ENCODE measurements around the gene ISOC1.

The ISOC1 gene

DNA sequence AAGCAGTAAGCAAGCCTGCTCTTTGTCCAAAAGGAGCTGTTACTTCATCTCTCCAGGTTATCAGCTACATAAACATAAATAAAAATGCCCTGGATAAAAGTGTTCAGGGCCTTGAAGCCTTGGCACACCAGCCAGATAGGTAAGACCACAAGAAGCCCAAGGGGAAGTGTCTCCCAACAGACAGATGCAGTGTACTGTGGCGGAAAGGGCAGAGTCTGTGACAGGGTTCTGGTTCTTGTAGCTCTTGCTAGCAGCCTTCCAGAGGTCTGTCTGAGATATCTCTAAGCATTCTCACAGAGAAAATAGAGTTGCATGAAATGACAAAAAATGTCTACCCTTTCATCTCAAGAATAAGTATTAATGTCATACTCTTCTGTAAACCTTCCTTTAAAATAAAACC lies 30.1 kb downstream of the ISOC1 start:
- DNase-seq (ENCODE audit: low read depth in 2 of 2, low spot score in 1 of 2) = no peak

DNA sequence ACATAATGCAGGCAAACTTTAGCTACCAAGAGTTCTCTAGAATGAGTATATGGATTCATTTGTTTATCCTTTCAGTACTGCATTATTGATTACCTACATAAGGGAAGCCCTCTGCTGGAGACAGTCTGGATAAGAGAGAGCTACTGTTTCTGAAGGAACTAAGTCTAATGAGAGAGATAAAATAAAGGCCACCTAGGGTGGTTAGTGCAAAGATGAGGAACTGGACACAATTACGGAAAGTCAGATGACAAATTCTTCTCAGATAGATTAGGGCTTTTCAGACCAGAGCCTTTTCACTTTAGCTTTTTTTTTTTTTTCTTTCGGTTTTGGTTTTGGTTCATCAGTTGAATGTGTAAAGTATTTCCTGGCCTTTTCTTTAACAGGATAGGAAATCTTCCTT lies 31.3 kb downstream of the ISOC1 start:
- no peak for DNase-seq (ENCODE audit: low read depth in 2 of 2, low spot score in 1 of 2)

- no peak for DNase-seq (ENCODE audit: low read depth in 2 of 2, low spot score in 1 of 2)
Measured at GRCh38 chr5:129133553-129133952, 39.0 kb downstream of the ISOC1 start.

- DNase-seq (ENCODE audit: low read depth in 2 of 2, low spot score in 1 of 2) = no peak
Measured at GRCh38 chr5:129135633-129136032, 41.1 kb downstream of the ISOC1 start.

GRCh38 chr5:129137637-129138036 lies 43.1 kb downstream of the ISOC1 start:
- no peak for DNase-seq (ENCODE audit: low read depth in 2 of 2, low spot score in 1 of 2)

GRCh38 chr5:129141078-129141477 lies 46.5 kb downstream of the ISOC1 start:
- DNase-seq (ENCODE audit: low read depth in 2 of 2, low spot score in 1 of 2) = no peak

GRCh38 chr5:129141696-129142095 lies 47.1 kb downstream of the ISOC1 start:
- DNase-seq (ENCODE audit: low read depth in 2 of 2, low spot score in 1 of 2) = no peak

GRCh38 chr5:129155876-129156275 lies 61.3 kb downstream of the ISOC1 start:
- no peak for DNase-seq (ENCODE audit: low read depth in 2 of 2, low spot score in 1 of 2)

DNA sequence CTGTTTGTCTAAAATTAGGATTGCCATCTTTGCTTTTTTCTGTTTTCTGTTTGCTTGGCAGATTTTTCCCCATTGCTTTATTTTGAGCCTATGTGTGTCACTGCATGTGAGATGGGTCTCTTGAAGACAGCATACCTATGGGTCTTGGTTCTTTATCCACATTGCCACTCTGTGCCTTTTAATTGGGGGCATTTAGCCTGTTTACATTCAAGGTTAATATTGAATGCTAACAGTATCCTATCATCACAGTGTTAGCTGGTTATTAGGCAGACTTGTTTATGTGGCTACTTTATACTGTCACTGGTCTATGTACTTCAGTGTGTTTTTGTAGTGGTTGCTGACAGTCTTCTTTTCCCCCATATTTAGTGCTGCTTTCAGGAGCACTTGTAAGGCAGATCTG lies 67.3 kb downstream of the ISOC1 start:
- no peak for DNase-seq (ENCODE audit: low read depth in 2 of 2, low spot score in 1 of 2)
